ENCODE measurements around the gene PISD. TPM values are rescaled to one million over a fixed set of nuclear protein-coding genes. Genes with fewer than 3 reads are reported as not detected.

Gene PISD
- total RNA-seq, 1 experiment from 2014 or later: 45.9 TPM

DNA sequence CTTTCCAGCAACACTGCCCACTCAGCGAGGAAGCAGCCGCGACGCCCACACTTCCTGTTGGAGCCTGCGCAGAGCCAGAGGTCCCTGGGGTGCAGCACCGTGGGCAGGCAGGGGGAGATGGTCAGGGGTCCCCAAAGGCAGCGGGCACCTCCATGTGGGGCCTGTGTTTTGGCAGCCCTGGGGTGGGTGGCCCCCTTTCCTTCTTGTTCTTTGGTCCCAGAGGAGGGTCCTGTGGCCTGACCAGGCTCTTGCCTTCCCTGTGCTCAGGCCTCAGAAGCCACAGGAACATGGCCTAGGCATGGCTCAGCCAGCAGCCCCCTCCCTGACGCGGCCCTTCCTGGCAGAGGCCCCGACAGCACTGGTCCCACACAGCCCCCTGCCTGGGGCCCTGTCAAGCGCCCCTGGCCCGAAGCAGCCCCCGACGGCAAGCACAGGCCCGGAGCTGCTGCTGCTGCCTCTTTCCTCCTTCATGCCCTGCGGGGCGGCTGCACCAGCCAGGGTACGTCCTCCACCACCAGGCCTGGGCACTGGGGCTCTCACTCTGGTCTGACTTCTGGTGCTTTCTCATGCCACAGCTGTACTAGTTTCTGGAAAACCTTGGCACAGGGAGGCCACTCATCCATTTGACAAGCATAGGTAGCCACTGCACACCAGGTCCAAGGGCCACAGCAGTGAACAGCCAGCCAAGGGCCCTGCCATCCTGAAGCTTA, 47.1 kb downstream of the PISD start:
- DNase-seq: no peak
- H3K36me3 Mint-ChIP-seq (ENCODE audit: insufficient read depth, unreplicated experiment): peaks cover 61% of the 10 kb centered on the region
- CTCF ChIA-PET: no interaction called here

DNA sequence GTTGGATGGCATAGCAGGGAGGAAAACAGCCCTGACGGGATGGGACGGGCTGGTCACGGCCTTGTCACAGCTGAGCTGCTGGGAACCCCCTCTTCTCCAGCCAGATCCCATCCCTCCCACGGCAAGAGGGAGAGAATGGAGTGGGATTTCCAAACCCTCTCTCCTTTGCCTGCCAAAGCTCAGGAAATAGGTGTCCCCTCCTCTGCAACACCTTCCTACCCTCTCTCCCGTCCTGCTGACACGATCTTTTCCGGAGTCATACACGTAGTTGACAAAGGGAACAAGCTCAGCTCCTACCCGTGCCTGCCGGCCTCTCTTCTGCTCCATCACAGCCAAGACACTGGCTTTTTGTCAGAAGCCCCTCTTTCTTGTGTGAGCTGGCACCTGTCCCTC, 48.1 kb downstream of the PISD start:
- H3K36me3 Mint-ChIP-seq (ENCODE audit: insufficient read depth, unreplicated experiment): peaks cover 53% of the 10 kb centered on the region
- H3K4me3 Mint-ChIP-seq (ENCODE audit: low read depth, unreplicated experiment): no peak overlapping the region
- H3K27me3 Mint-ChIP-seq (ENCODE audit: unreplicated experiment): no peaks in the 10 kb centered on the region
- peak overlapping the region; percentile 37 for H3K27ac Mint-ChIP-seq (ENCODE audit: unreplicated experiment)
- no peaks in the 10 kb centered on the region for H3K4me1 Mint-ChIP-seq (ENCODE audit: low read depth, unreplicated experiment)
- BruUV-seq (replicated peaks): no TSS peak
- TF ChIP-seq, protein P1, sequence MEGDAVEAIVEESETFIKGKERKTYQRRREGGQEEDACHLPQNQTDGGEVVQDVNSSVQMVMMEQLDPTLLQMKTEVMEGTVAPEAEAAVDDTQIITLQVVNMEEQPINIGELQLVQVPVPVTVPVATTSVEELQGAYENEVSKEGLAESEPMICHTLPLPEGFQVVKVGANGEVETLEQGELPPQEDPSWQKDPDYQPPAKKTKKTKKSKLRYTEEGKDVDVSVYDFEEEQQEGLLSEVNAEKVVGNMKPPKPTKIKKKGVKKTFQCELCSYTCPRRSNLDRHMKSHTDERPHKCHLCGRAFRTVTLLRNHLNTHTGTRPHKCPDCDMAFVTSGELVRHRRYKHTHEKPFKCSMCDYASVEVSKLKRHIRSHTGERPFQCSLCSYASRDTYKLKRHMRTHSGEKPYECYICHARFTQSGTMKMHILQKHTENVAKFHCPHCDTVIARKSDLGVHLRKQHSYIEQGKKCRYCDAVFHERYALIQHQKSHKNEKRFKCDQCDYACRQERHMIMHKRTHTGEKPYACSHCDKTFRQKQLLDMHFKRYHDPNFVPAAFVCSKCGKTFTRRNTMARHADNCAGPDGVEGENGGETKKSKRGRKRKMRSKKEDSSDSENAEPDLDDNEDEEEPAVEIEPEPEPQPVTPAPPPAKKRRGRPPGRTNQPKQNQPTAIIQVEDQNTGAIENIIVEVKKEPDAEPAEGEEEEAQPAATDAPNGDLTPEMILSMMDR (IDR thresholded peaks at IDR 0.05; ENCODE audit: unreplicated experiment): no peak
- intact Hi-C loops (cut with micrococcal nuclease; ENCODE audit: unreplicated experiment): no loop called here
- no peak for DNase-seq
- H3K9me3 Mint-ChIP-seq (ENCODE audit: low read depth, unreplicated experiment): no peaks in the 10 kb centered on the region
- CTCF ChIA-PET: no interaction called here

More for the DNA sequence above, 47.1 kb downstream of the PISD start:
- no TSS peak for BruUV-seq (replicated peaks)
- Mint-ChIP-seq H3K9me3 (ENCODE audit: low read depth, unreplicated experiment) (no peaks in the 10 kb centered on the region), H3K27ac (ENCODE audit: unreplicated experiment) (no peak overlapping the region), H3K4me3 (ENCODE audit: low read depth, unreplicated experiment) (no peak overlapping the region), H3K4me1 (ENCODE audit: low read depth, unreplicated experiment) (no peaks in the 10 kb centered on the region), H3K27me3 (ENCODE audit: unreplicated experiment) (no peaks in the 10 kb centered on the region)
- TF ChIP-seq, protein P1 (IDR thresholded peaks at IDR 0.05; ENCODE audit: unreplicated experiment): no peak
- intact Hi-C loops (cut with micrococcal nuclease; ENCODE audit: unreplicated experiment): no loop called here

DNA sequence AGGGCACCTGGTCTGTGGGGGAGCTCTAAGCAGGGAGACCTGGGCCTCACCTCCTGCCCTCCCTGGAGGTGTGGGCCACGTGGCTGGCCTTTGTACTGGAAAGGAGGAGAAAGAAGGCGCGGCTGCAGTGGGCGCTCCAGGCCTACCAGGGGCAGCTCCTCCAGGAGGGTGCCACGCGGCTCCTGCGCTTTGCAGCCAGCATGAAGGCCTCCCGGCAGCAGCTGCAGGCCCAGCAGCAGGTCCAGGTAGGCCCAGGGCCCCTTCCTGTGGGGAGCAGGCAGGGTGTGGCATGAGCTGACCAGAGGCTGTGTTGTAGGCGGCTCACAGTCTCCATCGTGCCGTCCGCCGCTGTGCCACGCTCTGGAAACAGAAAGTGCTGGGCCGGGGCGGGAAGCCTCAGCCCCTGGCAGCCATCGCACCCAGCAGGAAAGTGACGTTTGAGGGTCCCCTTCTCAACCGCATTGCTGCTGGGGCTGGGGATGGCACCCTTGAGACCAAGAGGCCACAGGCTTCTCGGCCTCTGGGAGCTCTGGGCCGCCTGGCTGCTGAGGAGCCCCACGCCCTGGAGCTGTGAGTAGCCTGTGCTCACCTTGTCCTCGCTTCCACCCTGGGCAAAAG, 48.6 kb downstream of the PISD start:
- no peaks in the 10 kb centered on the region for H3K4me1 Mint-ChIP-seq (ENCODE audit: low read depth, unreplicated experiment)
- H3K36me3 Mint-ChIP-seq (ENCODE audit: insufficient read depth, unreplicated experiment): peaks cover 48% of the 10 kb centered on the region
- H3K4me3 Mint-ChIP-seq (ENCODE audit: low read depth, unreplicated experiment): no peak overlapping the region
- TF ChIP-seq, protein P1 (IDR thresholded peaks at IDR 0.05; ENCODE audit: unreplicated experiment): no peak
- intact Hi-C loops (cut with micrococcal nuclease; ENCODE audit: unreplicated experiment): no loop called here
- CTCF ChIA-PET: no interaction called here
- H3K27me3 Mint-ChIP-seq (ENCODE audit: unreplicated experiment): no peaks in the 10 kb centered on the region
- no peak for DNase-seq
- BruUV-seq (replicated peaks): no TSS peak
- H3K27ac Mint-ChIP-seq (ENCODE audit: unreplicated experiment): peak overlapping the region; percentile 37
- H3K9me3 Mint-ChIP-seq (ENCODE audit: low read depth, unreplicated experiment): no peaks in the 10 kb centered on the region

DNA sequence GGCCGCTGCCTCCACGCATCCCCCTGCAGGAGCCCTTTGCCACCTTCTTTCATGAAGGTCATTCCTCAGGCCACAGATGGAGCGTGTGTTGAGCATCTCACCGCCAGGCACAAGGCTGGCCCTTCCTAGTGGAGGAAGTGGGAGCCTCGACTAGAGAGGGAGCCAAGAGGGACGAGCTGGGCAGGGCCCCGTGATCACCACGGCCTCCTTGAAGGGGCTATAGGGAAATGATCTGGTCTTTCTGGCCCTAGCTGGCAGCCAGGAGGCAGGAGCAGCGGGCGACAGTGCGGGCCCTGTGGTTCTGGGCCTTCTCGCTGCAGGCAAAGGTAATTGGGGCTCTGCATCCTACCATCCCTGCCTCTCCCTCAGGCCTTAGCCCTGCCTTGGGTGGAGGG, 49.1 kb downstream of the PISD start:
- Mint-ChIP-seq H3K36me3 (ENCODE audit: insufficient read depth, unreplicated experiment) (peaks cover 48% of the 10 kb centered on the region), H3K27ac (ENCODE audit: unreplicated experiment) (no peak overlapping the region), H3K4me3 (ENCODE audit: low read depth, unreplicated experiment) (no peak overlapping the region), H3K27me3 (ENCODE audit: unreplicated experiment) (no peaks in the 10 kb centered on the region), H3K9me3 (ENCODE audit: low read depth, unreplicated experiment) (no peaks in the 10 kb centered on the region), H3K4me1 (ENCODE audit: low read depth, unreplicated experiment) (no peaks in the 10 kb centered on the region)
- DNase-seq: no peak
- intact Hi-C loops (cut with micrococcal nuclease; ENCODE audit: unreplicated experiment): no loop called here
- TF ChIP-seq, protein P1 (IDR thresholded peaks at IDR 0.05; ENCODE audit: unreplicated experiment): no peak
- CTCF ChIA-PET: no interaction called here
- BruUV-seq (replicated peaks): no TSS peak
